Fibroblast of lung (primary cell): Measurements from ENCODE around the gene RGS3.

Source experiments
- EZH2 ChIP-seq: IDR thresholded peaks from 2 replicates; pipeline ENCODE4 v1.5.1; 2012; ENCODE audit warnings: low read length, control low read depth, mild to moderate bottlenecking; ENCODE audit errors: missing control alignments
- TF ChIP-seq, protein P1 (sequence below), 2 donors: IDR thresholded peaks in 1 of 2; conservative IDR thresholded peaks in 1 of 2; 1 replicate in 1 of 2; 2 replicates in 1 of 2; pipeline ENCODE4 v1.5.1; 2011 to 2012; ENCODE audit warnings: low read length in 2 of 2, control low read depth in 1 of 2, inconsistent platforms in 1 of 2, low read depth in 1 of 2, mild to moderate bottlenecking in 1 of 2

DNA sequence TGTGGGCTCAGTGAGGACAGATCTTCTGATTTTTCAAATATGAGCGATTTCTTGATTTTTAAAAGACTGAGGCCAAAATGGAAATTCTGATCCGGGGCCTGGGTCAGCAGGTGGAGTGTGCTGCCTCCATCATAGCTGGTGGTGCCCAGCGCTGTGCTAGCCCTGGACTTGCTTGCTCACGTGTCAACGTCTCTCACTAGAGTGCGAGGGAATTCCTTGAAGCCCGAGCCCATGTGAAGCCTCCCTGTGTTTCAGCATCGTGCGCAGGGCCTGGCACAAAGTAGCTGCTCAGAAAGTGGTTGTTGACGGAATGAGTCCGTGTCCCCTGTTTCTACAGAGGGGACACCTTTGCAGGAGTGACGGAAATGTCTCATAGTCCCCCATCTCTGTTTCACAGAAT lies 50.5 kb downstream of the RGS3 start:
- TF ChIP-seq, protein P1, sequence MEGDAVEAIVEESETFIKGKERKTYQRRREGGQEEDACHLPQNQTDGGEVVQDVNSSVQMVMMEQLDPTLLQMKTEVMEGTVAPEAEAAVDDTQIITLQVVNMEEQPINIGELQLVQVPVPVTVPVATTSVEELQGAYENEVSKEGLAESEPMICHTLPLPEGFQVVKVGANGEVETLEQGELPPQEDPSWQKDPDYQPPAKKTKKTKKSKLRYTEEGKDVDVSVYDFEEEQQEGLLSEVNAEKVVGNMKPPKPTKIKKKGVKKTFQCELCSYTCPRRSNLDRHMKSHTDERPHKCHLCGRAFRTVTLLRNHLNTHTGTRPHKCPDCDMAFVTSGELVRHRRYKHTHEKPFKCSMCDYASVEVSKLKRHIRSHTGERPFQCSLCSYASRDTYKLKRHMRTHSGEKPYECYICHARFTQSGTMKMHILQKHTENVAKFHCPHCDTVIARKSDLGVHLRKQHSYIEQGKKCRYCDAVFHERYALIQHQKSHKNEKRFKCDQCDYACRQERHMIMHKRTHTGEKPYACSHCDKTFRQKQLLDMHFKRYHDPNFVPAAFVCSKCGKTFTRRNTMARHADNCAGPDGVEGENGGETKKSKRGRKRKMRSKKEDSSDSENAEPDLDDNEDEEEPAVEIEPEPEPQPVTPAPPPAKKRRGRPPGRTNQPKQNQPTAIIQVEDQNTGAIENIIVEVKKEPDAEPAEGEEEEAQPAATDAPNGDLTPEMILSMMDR (conservative IDR thresholded peaks at IDR 0.05 in 1 of 2, IDR thresholded peaks at IDR 0.05 in 1 of 2; ENCODE audit: low read depth in 1 of 2, low read length in 2 of 2) = no peak
- no peak for TF ChIP-seq EZH2
